UCSD-AML1 (cell line): ENCODE results near the gene FHDC1.
A peak's percentile ranks its signal among the peaks of the same experiment; 100 is the strongest.

Experiments
- DNase-seq: peaks from one replicate; lab custom pipeline; 2025; ENCODE audit not compliant: unreplicated experiment; lab: John Stamatoyannopoulos, UW

Gene FHDC1

GRCh38 chr4:153027866-153028265 lies 91.7 kb downstream of the FHDC1 start:
- no peak for DNase-seq

GRCh38 chr4:153028535-153028934 lies 92.4 kb downstream of the FHDC1 start:
- DNase-seq: peak; percentile 28
